PFSK-1 (cell line): ENCODE results near the gene ARID5A.

Experiments
- POLR2AphosphoS5 ChIP-seq: IDR thresholded peaks from 2 replicates; pipeline ENCODE4 v1.6.1; 2012; ENCODE audit warnings: low read depth, mild to moderate bottlenecking, control low read depth, low read length, moderate library complexity
- REST ChIP-seq, 2 experiments: IDR thresholded peaks; 2 replicates each; pipeline versions ENCODE4 v1.6.1 to v1.8.0; 2011 to 2012; ENCODE audit warnings: low read depth in 2 of 2, low read length in 2 of 2, control low read depth in 1 of 2, inconsistent platforms in 1 of 2, mild to moderate bottlenecking in 1 of 2, moderate library complexity in 1 of 2; ENCODE audit not compliant: insufficient read depth in 1 of 2
- SIN3A ChIP-seq: IDR thresholded peaks from 2 replicates; pipeline ENCODE4 v1.6.1; 2012; ENCODE audit warnings: mild to moderate bottlenecking, low read length, moderate library complexity, borderline replicate concordance; ENCODE audit not compliant: insufficient read depth
- TAF1 ChIP-seq: IDR thresholded peaks from 2 replicates; pipeline ENCODE4 v1.6.1; 2012; ENCODE audit warnings: low read length, control low read depth, borderline replicate concordance; ENCODE audit not compliant: insufficient read depth

- no peak for TF ChIP-seq POLR2AphosphoS5
- TF ChIP-seq REST (IDR thresholded peaks at IDR 0.05; ENCODE audit: insufficient read depth in 1 of 2, low read depth in 2 of 2, low read length in 2 of 2): no peak
- TF ChIP-seq TAF1: no peak
- TF ChIP-seq SIN3A: no peak
These were observed 27.3 kb upstream of the ARID5A start for GRCh38 chr2:96509114-96509846.
